Uterus (tissue), 2 donors: ENCODE data around the gene LRRN2.

ENCODE experiments used
- CTCF ChIP-seq, 4 experiments: fragments of 200-600 bp in 2 of 4; fragments of 450-650 bp in 2 of 4; sonication (generic) in 2 of 4; IDR thresholded peaks; one replicate each; pipeline ENCODE4 v1.5.1; 2016 to 2019; ENCODE audit warnings: antibody characterized with exemption in 4 of 4, mild to moderate bottlenecking in 2 of 4, moderate library complexity in 1 of 4
- POLR2A ChIP-seq, 2 donors: fragments of 450-650 bp; IDR thresholded peaks; one replicate each; pipeline ENCODE4 v1.6.1; 2016; ENCODE audit warnings: antibody characterized with exemption in 2 of 2, mild to moderate bottlenecking in 1 of 2, moderate library complexity in 1 of 2

GRCh38 chr1:204621396-204621795 lies 64.1 kb downstream of the LRRN2 start:
- no peak for TF ChIP-seq CTCF (IDR thresholded peaks at IDR 0.05)
- TF ChIP-seq POLR2A (IDR thresholded peaks at IDR 0.05), result no peak
